Skeletal muscle satellite cell (primary cell): Measurements from ENCODE around the gene TTC22.

Experiments
- H3K27me3 ChIP-seq: 2 replicates; pipeline ENCODE4 v1.7.0; 2013; ENCODE audit warnings: low read length; ENCODE audit not compliant: control insufficient read depth, insufficient read depth
- H3K36me3 ChIP-seq: 2 replicates; pipeline ENCODE4 v1.7.0; 2013; ENCODE audit warnings: mild to moderate bottlenecking, control low read depth, low read length; ENCODE audit not compliant: insufficient read depth
- H3K4me1 ChIP-seq: 2 replicates; pipeline ENCODE4 v1.7.0; 2013; ENCODE audit warnings: low read length; ENCODE audit not compliant: control insufficient read depth, insufficient read depth
- H3K4me2 ChIP-seq: 2 replicates; pipeline ENCODE4 v1.7.0; 2013; ENCODE audit warnings: mild to moderate bottlenecking, low read length
- H3K4me3 ChIP-seq: 2 replicates; pipeline ENCODE4 v1.7.0; 2013; ENCODE audit warnings: low read length
- H3K9ac ChIP-seq: 2 replicates; pipeline ENCODE4 v1.7.0; 2013; ENCODE audit warnings: mild to moderate bottlenecking, low read depth, low read length, moderate library complexity
- H3K9me3 ChIP-seq: replicated peaks from 2 replicates; pipeline ENCODE4 v1.7.0; 2013; ENCODE audit warnings: mild to moderate bottlenecking, control low read depth, low read length

Gene TTC22

DNA sequence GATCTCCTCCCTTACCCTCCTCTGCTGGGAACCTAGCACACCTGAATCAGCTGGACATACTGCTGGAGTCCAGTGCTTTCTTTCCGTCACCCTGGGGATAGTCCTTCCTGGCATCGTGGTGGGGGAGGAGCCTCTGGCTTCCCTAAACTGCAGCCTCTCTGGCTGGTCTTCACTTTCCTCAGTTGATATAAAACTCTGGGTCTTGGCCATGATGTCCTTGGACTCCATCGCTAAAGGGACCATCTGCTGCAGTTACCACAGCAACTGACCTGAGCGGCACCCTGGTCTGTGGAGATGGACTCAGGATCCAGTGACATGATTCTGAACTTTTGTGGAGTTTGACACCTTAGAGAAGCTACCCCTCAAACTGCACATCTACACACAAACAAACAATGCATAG, 59.6 kb downstream of the TTC22 start:
- no peaks in the 10 kb centered on the region for H3K4me1 ChIP-seq
- H3K36me3 ChIP-seq = peaks cover 57% of the 10 kb centered on the region
- H3K4me2 ChIP-seq = no peak overlapping the region
- no peaks in the 10 kb centered on the region for H3K9me3 ChIP-seq
- no peak overlapping the region for H3K9ac ChIP-seq
- no peak overlapping the region for H3K4me3 ChIP-seq
- no peaks in the 10 kb centered on the region for H3K27me3 ChIP-seq

DNA sequence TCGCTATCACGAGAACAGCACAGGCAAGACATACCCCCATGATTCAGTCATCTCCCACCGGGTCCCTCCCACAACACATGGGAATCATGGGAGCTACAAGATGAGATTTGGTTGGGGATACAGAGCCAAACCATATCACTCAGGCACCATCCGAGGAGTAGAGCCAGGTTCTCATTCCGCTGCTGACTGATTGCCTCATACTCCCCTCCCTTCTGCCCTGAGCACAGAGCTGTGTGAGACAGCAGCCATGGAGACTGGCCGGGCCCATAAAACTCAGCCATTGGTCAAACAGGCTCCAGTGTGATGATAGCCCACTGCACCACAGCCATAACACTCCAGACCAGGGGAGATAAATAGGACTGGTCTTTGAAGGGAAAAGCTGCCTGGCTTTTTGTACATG, 62.9 kb downstream of the TTC22 start:
- H3K4me3 ChIP-seq = no peak overlapping the region
- H3K36me3 ChIP-seq = peaks cover 70% of the 10 kb centered on the region
- no peaks in the 10 kb centered on the region for H3K9me3 ChIP-seq

DNA sequence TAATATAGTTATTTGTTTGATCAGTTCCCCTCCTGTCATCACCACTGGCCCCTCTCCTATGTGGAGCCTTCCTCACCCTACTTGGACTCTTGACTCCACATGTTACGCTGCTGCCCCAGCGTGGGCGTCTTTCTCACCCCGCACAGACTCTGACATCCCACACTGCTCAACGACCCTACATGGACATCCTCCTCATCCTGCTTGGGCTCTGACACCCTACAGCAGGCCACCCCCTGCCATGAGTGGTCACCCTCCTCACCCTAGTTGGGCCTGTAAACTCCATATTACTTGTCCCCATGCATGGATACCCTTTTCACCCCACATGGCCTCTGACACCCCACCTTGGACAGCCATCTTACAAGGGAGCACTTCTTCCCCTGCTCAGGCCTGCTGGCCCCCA, 64.4 kb downstream of the TTC22 start:
- Histone ChIP-seq H3K4me3 (no peak overlapping the region), H3K4me1 (no peaks in the 10 kb centered on the region), H3K9ac (no peak overlapping the region), H3K4me2 (no peak overlapping the region), H3K36me3 (peaks cover 61% of the 10 kb centered on the region), H3K9me3 (no peaks in the 10 kb centered on the region), H3K27me3 (no peaks in the 10 kb centered on the region)

More for the DNA sequence above, 62.9 kb downstream of the TTC22 start:
- H3K9ac ChIP-seq = no peak overlapping the region
- H3K4me2 ChIP-seq = no peak overlapping the region
- H3K27me3 ChIP-seq = no peaks in the 10 kb centered on the region
- H3K4me1 ChIP-seq = no peaks in the 10 kb centered on the region
